Right lobe of liver (tissue), 4 donors: ENCODE data around the gene TCF4.

Experiments
- CTCF ChIP-seq, 4 donors: fragments of 200-600 bp in 3 of 4; fragments of 450-650 bp in 1 of 4; IDR thresholded peaks; one replicate each; pipeline versions ENCODE4 v1.5.1 to v1.8.0; 2016 to 2022; ENCODE audit warnings: antibody characterized with exemption in 4 of 4, mild to moderate bottlenecking in 2 of 4
- POLR2A ChIP-seq: fragments of 450-650 bp; IDR thresholded peaks from one replicate; pipeline ENCODE4 v1.6.1; 2017; ENCODE audit warnings: antibody characterized with exemption, mild to moderate bottlenecking
- donor health status: DM: no; HTN: no; CAD: no.
- donor health status: DM: no; HTN: no; CAD: no.
- donor health status: DM: no; HTN: yes; CAD: no.

- TF ChIP-seq CTCF (IDR thresholded peaks at IDR 0.05) (no peak), POLR2A (no peak)
These were observed 350.3 kb downstream of the TCF4 start for GRCh38 chr18:55237660-55238059.
